ENCODE data around the gene CD163L1. TPM values are rescaled to one million over a fixed set of nuclear protein-coding genes. Genes with fewer than 3 reads are reported as not detected.

CD163L1 gene
- total RNA-seq, 1 donor from 2014 or later = 5.7 TPM

DNA sequence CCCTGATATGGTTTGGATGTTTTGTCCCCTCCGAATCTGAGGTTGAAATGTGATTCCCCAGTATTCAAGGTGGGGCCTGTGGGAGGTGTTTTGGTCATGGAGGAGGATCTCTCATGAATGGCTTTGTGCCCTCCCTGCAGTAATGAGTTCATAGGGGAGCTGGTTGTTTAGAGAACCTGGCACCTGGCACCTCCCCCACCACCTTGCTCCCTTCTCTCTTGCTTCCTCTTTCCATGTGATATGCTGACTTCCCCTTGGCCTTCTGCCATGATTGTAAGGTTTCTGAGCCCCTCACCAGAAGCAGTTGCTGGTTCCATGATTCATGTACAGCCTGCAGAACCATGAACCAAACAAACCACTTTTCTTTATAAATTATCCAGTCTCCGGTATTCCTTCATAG is 32.6 kb downstream of the CD163L1 start:
- FAIRE-seq (no peak), DNase-seq (ENCODE audit: low spot score in 2 of 2) (no peak)

GRCh38 chr12:7404275-7404674 is 39.7 kb downstream of the CD163L1 start:
- FAIRE-seq (no peak), DNase-seq (ENCODE audit: low spot score in 2 of 2) (no peak)

GRCh38 chr12:7403466-7403865 is 40.5 kb downstream of the CD163L1 start:
- DNase-seq (ENCODE audit: low spot score in 2 of 2) (no peak), FAIRE-seq (no peak)

DNA sequence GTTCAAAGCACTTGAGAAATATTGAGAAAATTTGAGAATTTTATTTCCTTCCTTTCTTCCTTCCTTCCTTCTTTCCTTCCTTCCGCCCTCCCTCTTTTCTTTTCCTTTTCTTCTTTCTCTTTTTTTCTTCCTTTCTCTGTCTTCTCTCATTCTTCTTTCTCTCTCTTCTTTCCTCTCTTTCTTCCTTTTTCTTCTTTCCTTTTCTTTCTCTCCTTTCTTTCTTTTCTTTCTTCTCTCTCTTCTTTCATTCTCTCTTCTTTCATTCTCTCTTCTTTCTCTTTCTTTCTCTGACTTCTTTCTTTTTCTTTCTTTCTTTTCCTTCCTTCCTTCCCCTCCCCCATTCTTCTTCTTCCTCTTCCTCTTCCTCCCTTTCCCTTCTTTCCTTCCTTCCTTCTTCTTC is 44.9 kb downstream of the CD163L1 start:
- DNase-seq (ENCODE audit: low spot score in 2 of 2) (no peak), FAIRE-seq (no peak)

- FAIRE-seq = no peak
- no peak for DNase-seq (ENCODE audit: low spot score in 2 of 2)
These were observed 47.5 kb downstream of the CD163L1 start for GRCh38 chr12:7396418-7396817.

- no peak for DNase-seq (ENCODE audit: low spot score in 2 of 2)
- no peak for FAIRE-seq
These were observed 48.0 kb downstream of the CD163L1 start for GRCh38 chr12:7395950-7396349.

DNA sequence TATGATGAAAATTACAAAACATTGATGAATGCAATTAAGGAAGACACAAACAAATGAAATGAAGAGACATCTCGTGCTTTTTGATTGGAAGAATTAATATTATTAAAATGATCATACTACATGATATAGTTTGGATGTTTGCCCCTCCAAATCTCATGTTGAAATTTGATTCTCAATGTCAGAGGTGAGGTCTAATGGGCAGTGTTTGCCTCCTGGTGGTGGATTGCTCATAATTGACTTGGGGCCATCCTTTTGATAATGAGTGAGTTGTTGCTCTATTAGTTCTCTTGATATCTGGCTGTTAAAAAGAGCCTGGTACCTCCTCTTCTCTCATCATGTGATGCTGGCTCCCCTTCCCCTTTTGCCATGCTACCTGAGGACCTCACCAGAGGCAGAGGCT is 56.7 kb downstream of the CD163L1 start:
- FAIRE-seq (no peak), DNase-seq (ENCODE audit: low spot score in 2 of 2) (no peak)

GRCh38 chr12:7383157-7383556 is 60.8 kb downstream of the CD163L1 start:
- FAIRE-seq (no peak), DNase-seq (ENCODE audit: low spot score in 2 of 2) (no peak)

GRCh38 chr12:7376196-7376595 is 67.8 kb downstream of the CD163L1 start:
- no peak for FAIRE-seq
- DNase-seq (ENCODE audit: low spot score in 2 of 2) = no peak

GRCh38 chr12:7375145-7375543 is 68.8 kb downstream of the CD163L1 start:
- DNase-seq (ENCODE audit: low spot score in 2 of 2) (no peak), FAIRE-seq (no peak)

DNA sequence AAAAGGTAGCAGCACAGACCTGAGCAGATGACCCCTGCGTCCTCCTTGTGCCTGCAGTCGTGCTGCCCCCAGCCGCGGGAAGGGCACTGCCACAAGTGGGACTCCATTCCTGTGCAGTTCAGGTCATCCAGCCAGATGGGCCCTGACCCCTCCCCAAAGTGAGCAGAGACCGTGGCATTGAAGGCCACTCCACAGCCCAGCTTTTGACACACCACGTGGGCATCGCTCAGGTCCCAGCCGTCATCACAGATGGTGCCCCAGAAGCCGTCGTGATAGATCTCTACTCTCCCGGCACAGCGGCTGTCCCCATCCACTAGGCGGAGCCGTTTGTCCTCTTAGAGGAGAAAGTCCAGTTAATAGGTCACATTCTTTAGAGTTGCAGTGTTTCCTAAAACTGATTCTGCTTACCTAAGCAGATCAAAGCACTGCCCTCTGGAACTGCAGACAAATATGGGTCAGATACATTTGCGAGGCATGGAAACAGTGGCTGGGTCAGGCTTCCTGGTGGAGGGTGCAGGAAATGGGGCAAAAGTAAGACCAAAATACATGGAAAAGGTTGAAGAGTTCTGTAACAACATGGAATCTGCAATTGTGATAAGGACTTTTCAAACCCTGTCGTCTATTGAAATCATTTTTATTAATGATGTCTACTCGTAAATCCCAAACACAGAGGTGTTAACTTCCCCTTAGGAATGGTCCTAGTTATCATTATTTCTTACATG is 69.4 kb downstream of the CD163L1 start:
- no peak for FAIRE-seq
- DNase-seq (ENCODE audit: low spot score in 2 of 2) = no peak

DNA sequence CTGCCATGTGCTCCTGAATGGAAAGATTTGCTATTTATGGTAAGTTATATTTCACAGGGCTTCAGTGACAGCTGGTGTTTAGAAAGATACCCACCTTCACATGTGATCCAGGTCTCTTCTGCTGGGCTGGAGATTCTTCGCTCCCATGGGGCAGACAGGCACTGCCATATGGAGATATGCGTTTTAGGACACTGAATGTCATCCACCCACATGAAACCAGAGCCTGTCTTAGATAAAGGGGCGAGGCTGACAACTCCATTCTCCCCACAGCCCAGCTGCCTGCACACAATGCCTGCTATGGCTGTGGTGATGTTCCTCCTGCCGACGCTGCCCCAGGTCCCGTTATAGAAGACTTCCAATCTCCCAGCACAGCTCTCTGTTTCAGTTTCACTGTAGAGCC is 70.7 kb downstream of the CD163L1 start:
- FAIRE-seq (no peak), DNase-seq (ENCODE audit: low spot score in 2 of 2) (no peak)

DNA sequence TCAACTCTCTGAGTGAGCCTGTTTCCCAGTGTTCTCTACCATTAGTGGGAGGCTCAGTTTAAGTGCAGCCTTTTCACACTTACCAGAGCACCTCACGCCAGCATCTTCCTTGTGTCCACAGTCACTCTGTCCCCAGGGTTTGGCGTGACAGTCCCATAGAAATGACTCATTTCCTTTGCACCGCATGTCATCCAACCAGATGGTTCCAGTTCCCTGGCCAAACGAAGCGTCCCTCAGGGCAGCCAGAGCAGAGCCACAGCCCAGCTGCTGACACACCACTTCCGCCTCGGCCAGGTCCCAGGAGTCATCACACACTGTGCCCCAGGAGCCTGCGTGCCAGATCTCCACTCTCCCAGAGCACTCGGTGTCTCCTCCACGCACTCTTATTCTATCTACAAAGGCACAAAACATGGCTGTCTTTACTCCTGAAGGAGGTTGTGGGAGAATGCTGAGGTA is 74.7 kb downstream of the CD163L1 start:
- DNase-seq (ENCODE audit: low spot score in 2 of 2) = no peak
- no peak for FAIRE-seq

DNA sequence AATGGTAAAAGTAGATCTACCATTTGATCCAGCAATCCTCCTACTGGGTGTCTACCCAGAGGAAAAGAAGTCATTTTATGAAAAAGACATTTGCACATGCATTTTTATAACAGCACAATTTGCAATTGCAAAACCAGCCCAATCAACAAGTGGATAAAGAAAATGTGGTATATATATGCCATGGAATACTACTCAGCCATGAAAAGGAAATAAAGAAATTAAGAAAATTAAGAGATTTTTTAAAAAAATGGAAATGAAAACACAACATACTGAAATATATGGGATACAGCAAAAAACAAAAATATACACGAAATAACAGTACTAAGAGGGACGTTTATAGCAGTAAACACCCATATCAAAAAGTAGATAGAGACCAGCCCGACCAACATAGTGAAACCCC is 81.2 kb downstream of the CD163L1 start:
- DNase-seq (ENCODE audit: low spot score in 2 of 2) (no peak), FAIRE-seq (no peak)

DNA sequence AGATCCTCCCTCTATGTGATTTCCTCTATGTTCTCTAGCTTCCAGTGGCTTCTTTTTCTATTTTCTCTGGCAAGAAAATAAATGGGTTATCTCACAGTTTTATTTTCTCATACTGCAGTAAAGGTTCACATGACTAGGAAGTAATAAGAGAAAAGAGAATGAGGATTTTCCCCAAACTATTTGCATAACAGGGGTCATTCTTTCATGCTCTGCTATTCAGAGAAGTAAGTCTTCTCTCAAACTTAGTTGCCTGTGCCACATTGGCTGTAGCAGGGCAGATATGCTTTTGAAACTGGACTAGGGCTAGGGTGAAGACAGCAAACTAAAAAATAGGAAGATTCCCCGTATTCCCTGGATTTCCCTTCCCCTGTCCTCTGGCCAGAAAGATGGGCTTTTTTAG is 82.7 kb downstream of the CD163L1 start:
- DNase-seq (ENCODE audit: low spot score in 2 of 2) (no peak), FAIRE-seq (no peak)

- DNase-seq (ENCODE audit: low spot score in 2 of 2) (no peak), FAIRE-seq (no peak)
These were observed 89.4 kb downstream of the CD163L1 start for GRCh38 chr12:7354529-7354928.

DNA sequence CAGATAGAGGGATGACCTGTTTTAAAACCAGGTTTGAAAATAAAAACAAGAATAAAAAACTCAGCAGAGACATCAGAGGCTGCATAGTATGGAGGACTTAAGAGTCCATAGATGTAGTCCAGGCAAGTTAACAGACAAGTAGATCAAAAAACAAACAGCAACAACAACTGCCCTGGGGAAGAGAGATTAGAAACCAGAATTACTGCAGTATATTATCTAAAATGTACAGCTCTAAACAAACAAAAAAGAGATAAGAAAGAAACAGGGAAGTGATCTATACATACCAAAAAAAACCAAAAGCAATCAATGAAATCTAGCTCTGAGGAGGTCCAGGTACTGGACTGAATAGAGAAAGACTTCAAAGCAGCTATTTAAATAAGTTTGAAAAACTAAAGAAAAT is 91.3 kb downstream of the CD163L1 start:
- FAIRE-seq = no peak
- no peak for DNase-seq (ENCODE audit: low spot score in 2 of 2)

DNA sequence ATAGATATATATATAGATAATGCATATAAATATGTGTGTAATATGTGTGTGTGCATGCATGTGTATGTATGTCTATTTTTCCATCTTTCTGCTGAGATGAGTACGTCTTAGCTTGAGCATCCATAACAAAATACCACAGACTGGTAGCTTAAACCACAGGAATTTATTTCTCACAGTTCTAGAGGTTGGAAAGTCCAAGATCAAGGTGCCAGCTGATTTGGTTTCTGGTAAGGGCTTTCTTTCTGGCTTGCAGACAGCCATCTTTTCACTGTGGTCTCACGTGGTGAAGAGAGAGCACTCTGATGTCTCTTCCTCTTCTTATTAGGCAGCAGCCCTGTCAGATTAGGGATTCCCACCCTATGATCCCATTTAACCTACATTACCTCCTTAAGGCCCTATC is 92.8 kb downstream of the CD163L1 start:
- FAIRE-seq = no peak

DNA sequence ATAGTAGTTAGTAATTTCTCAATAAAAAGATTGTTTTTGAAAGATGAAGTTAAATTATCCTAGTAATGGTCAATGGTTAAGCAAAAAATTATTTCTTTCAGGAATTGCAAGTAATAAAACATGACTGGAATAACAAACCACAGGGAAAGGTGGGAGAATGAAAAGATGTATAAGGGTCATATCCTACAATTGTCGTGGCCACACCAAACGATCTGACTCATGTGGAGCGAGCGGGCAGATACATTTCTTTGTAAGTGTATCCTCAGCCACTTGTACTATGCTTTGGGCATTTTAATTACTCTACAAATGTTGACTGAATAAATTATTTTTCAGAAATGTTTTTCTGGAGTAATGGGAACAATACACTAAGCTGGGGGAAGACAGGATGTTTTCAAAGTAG is 94.5 kb downstream of the CD163L1 start:
- DNase-seq (ENCODE audit: low spot score in 2 of 2) (no peak), FAIRE-seq (no peak)

More for the DNA sequence above, 92.8 kb downstream of the CD163L1 start:
- DNase-seq (ENCODE audit: low spot score in 2 of 2) = no peak

GRCh38 chr12:7346551-7347225 is 97.3 kb downstream of the CD163L1 start:
- DNase-seq (ENCODE audit: low spot score in 2 of 2) (no peak), FAIRE-seq (no peak)

DNA sequence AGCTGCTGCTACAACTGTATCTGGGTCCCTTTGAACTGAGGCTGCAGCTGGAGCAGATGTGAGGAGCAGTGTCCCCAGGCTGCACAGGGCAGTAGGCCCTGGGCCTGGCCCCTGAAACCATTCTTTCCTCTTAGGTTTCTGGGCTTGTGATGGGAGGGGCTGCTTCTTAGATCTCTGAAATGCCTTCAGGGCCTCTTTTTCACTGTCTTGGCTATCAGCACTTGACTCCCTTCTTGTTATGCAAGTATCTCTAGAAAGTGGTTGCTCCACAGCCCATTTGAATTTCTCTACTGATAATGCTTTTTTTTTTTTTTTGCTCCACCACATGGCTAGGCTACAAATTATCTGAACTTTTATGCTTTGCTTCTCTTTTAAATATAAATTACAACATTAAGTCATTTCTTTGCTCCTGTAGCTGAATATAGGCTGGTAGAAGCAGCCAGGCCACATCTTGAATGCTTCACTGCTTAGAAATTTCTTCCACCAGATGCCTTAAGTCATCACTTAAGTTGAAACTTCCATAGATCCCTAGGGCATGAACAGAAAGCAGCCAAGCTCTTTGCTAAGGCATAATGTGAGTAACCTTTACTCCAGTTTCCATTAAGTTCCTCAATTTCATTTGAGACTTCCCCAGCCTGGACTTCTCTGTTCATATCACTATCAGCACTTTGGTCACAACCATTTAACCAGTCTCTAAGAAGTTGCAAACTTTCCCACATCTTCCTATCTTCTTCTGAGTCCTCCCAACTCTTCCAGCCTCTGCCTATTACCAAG is 98.9 kb downstream of the CD163L1 start:
- FAIRE-seq = no peak
- no peak for DNase-seq (ENCODE audit: low spot score in 2 of 2)

All from frontal cortex (tissue), 4 donors.